H9 (cell line): Measurements from ENCODE around the gene FSD1. TPM values are rescaled to one million over a fixed set of nuclear protein-coding genes. Genes with fewer than 3 reads are reported as not detected.

ENCODE experiments used
- DNase-seq: peaks from one replicate; pipeline ENCODE4 v3.0.0-alpha.2; 2017
- H2AFZ ChIP-seq: one replicate; pipeline ENCODE4 v1.6.1; 2013; ENCODE audit warnings: mild to moderate bottlenecking, low read length, control low read depth, moderate library complexity
- H2AK5ac ChIP-seq: 2 replicates; pipeline ENCODE4 v1.6.1; 2013; ENCODE audit warnings: low read length, control low read depth, mixed read lengths; ENCODE audit not compliant: insufficient read length
- H2BK120ac ChIP-seq: one replicate; pipeline ENCODE4 v1.6.1; 2013; ENCODE audit warnings: low read depth, mild to moderate bottlenecking, low read length, control low read depth, inconsistent platforms; ENCODE audit not compliant: poor library complexity, severe bottlenecking
- H2BK12ac ChIP-seq: 2 replicates; pipeline ENCODE4 v1.6.1; 2013; ENCODE audit warnings: low read length, control low read depth, mixed read lengths, low read depth; ENCODE audit not compliant: insufficient read length
- H2BK15ac ChIP-seq: 2 replicates; pipeline ENCODE4 v1.6.1; 2013; ENCODE audit warnings: low read depth, low read length, control low read depth
- H2BK20ac ChIP-seq: one replicate; pipeline ENCODE4 v1.6.1; 2013; ENCODE audit warnings: low read depth, mild to moderate bottlenecking, low read length, control low read depth, inconsistent platforms; ENCODE audit not compliant: poor library complexity, severe bottlenecking
- H2BK5ac ChIP-seq: 2 replicates; pipeline ENCODE4 v1.6.1; 2013; ENCODE audit warnings: low read length, control low read depth, mixed read lengths; ENCODE audit not compliant: insufficient read length
- H3K14ac ChIP-seq: 2 replicates; pipeline ENCODE4 v1.6.1; 2013; ENCODE audit warnings: low read length, control low read depth; ENCODE audit not compliant: insufficient read depth
- H3K18ac ChIP-seq: 2 replicates; pipeline ENCODE4 v1.6.1; 2013; ENCODE audit warnings: low read depth, mild to moderate bottlenecking, mixed read lengths, low read length, control low read depth; ENCODE audit not compliant: insufficient read length
- H3K23ac ChIP-seq: 2 replicates; pipeline ENCODE4 v1.6.1; 2013; ENCODE audit warnings: low read length, control low read depth, mixed read lengths, low read depth; ENCODE audit not compliant: insufficient read length
- H3K23me2 ChIP-seq: 2 replicates; pipeline ENCODE4 v1.6.1; 2013; ENCODE audit warnings: low read depth, mild to moderate bottlenecking, mixed read lengths, low read length, control low read depth; ENCODE audit not compliant: insufficient read length, poor library complexity, severe bottlenecking
- H3K27ac ChIP-seq: 2 replicates; pipeline ENCODE4 v1.5.1; 2013; ENCODE audit warnings: low read length, control low read depth, mixed read lengths, low read depth; ENCODE audit not compliant: insufficient read length
- H3K27me3 ChIP-seq: 2 replicates; pipeline ENCODE4 v1.6.1; 2013; ENCODE audit warnings: low read length, control low read depth, inconsistent platforms; ENCODE audit not compliant: insufficient read depth
- H3K4ac ChIP-seq: 2 replicates; pipeline ENCODE4 v1.6.1; 2013; ENCODE audit warnings: low read depth, mild to moderate bottlenecking, control low read depth, inconsistent platforms, low read length, moderate library complexity
- H3K4me1 ChIP-seq: 2 replicates; pipeline ENCODE4 v1.6.1; 2013; ENCODE audit warnings: low read length, control low read depth, inconsistent platforms; ENCODE audit not compliant: insufficient read depth
- H3K4me2 ChIP-seq: 2 replicates; pipeline ENCODE4 v1.6.1; 2013; ENCODE audit warnings: low read length, control low read depth, mixed read lengths; ENCODE audit not compliant: insufficient read length, insufficient read depth
- H3K56ac ChIP-seq: 2 replicates; pipeline ENCODE4 v1.6.1; 2013; ENCODE audit warnings: low read depth, mild to moderate bottlenecking, mixed read lengths, low read length, control low read depth; ENCODE audit not compliant: insufficient read length
- H3K79me1 ChIP-seq: 2 replicates; pipeline ENCODE4 v1.6.1; 2013; ENCODE audit warnings: low read depth, mild to moderate bottlenecking, moderate library complexity, low read length, control low read depth, inconsistent platforms; ENCODE audit not compliant: insufficient read depth, poor library complexity, severe bottlenecking
- H3K79me2 ChIP-seq: 2 replicates; pipeline ENCODE4 v1.6.1; 2013; ENCODE audit warnings: low read length, control low read depth, inconsistent platforms; ENCODE audit not compliant: insufficient read depth
- H3K9ac ChIP-seq: 2 replicates; pipeline ENCODE4 v1.6.1; 2013; ENCODE audit warnings: low read length, control low read depth, mixed read lengths; ENCODE audit not compliant: insufficient read length; ENCODE audit errors: extremely low read depth
- H3K9me3 ChIP-seq: one replicate; pipeline ENCODE4 v1.6.1; 2013; ENCODE audit warnings: low read depth, low read length, inconsistent platforms; ENCODE audit not compliant: control insufficient read depth
- H3T11ph ChIP-seq: one replicate; pipeline ENCODE4 v1.6.1; 2013; ENCODE audit warnings: mild to moderate bottlenecking, low read length, control low read depth, inconsistent platforms
- H4K20me1 ChIP-seq: one replicate; pipeline ENCODE4 v1.6.1; 2013; ENCODE audit not compliant: control insufficient read depth, insufficient read length, insufficient read depth
- H4K5ac ChIP-seq: 2 replicates; pipeline ENCODE4 v1.6.1; 2013; ENCODE audit warnings: low read depth, mild to moderate bottlenecking, mixed read lengths, low read length, control low read depth; ENCODE audit not compliant: insufficient read length
- H4K8ac ChIP-seq: replicated peaks from 2 replicates; pipeline ENCODE4 v1.6.1; 2013; ENCODE audit warnings: low read length, control low read depth, mixed read lengths, low read depth; ENCODE audit not compliant: insufficient read length
- H4K91ac ChIP-seq: 2 replicates; pipeline ENCODE4 v1.6.1; 2013; ENCODE audit warnings: low read depth, mild to moderate bottlenecking, moderate library complexity, mixed read lengths, low read length, control low read depth; ENCODE audit not compliant: insufficient read length
- H3K27ac Mint-ChIP-seq, 3 experiments: 2 replicates in 2 of 3; 3 replicates in 1 of 3; pipeline ENCODE4 v1.8.0; 2020 to 2021; ENCODE audit warnings: mixed read lengths in 3 of 3, mild to moderate bottlenecking in 1 of 3, moderate library complexity in 1 of 3
- H3K27me3 Mint-ChIP-seq: 2 replicates; pipeline ENCODE4 v1.8.0; 2021; ENCODE audit warnings: low read depth, mild to moderate bottlenecking, moderate library complexity, mixed read lengths
- H3K36me3 Mint-ChIP-seq, 3 experiments: 2 replicates in 2 of 3; 3 replicates in 1 of 3; pipeline ENCODE4 v1.8.0; 2020 to 2021; ENCODE audit warnings: low read depth in 3 of 3, mixed read lengths in 3 of 3; ENCODE audit not compliant: insufficient read depth in 1 of 3
- H3K4me1 Mint-ChIP-seq, 2 experiments: 2 replicates each; pipeline ENCODE4 v1.8.0; 2020; ENCODE audit warnings: mixed read lengths in 2 of 2
- H3K4me3 Mint-ChIP-seq, 2 experiments: 2 replicates in 1 of 2; 3 replicates in 1 of 2; pipeline ENCODE4 v1.8.0; 2020 to 2021; ENCODE audit warnings: mild to moderate bottlenecking in 2 of 2, mixed read lengths in 2 of 2, moderate library complexity in 1 of 2
- H3K9me3 Mint-ChIP-seq, 2 experiments: 2 replicates in 1 of 2; 3 replicates in 1 of 2; pipeline ENCODE4 v1.8.0; 2020; ENCODE audit warnings: mild to moderate bottlenecking in 2 of 2, mixed read lengths in 2 of 2, moderate library complexity in 1 of 2
- CTCF ChIP-seq: fragments of 200-600 bp; sonication (generic); conservative IDR thresholded peaks from 3 replicates; pipeline ENCODE4 v1.8.0; 2021; ENCODE audit warnings: antibody characterized with exemption, mild to moderate bottlenecking
- WGBS: extraction: QIAGEN DNeasy Blood & Tissue Kit; methylation state at CpG from one replicate; pipeline ENCODE4 v1.1.7; 2013; ENCODE audit warnings: missing lambda C conversion rate, low lambda C conversion rate, mixed read lengths; ENCODE audit not compliant: insufficient read length; ENCODE audit errors: extremely low coverage; 5-methylcytosine and 5-hydroxymethylcytosine counted together
- total RNA-seq: library from RNA; stranded (reverse); gene quantifications from 2 replicates; pipeline ENCODE4 v1.2.1, GENCODE V29; 2021

The FSD1 gene
- total RNA-seq, 1 experiment from 2014 or later: 53.6 TPM

- Histone ChIP-seq H3K79me2 (no peaks in the 10 kb centered on the region), H4K8ac (no peak overlapping the region), H3T11ph (no peak overlapping the region), H2BK15ac (no peak overlapping the region), H3K4ac (no peak overlapping the region; the same call in 1 of the 2 replicates), H2BK20ac (no peak overlapping the region), H3K9me3 (no peaks in the 10 kb centered on the region), H3K56ac (no peak overlapping the region), H2BK12ac (no peak overlapping the region), H3K14ac (peak overlapping the region; percentile 87; the same call in 1 of the 2 replicates), H3K23me2 (peaks cover 18% of the 10 kb centered on the region), H2BK5ac (no peak overlapping the region), H3K27ac (no peak overlapping the region), H2BK120ac (no peak overlapping the region), H3K18ac (peak overlapping the region; percentile 86), H3K27me3 (no peaks in the 10 kb centered on the region), H4K91ac (no peak overlapping the region), H2AFZ (no peak overlapping the region), H3K4me1 (no peaks in the 10 kb centered on the region), H3K23ac (no peak overlapping the region), H3K9ac (peak overlapping the region; percentile 88), H4K5ac (no peak overlapping the region), H3K79me1 (no peaks in the 10 kb centered on the region), H3K4me2 (peak overlapping the region; percentile 37), H2AK5ac (no peak overlapping the region), H4K20me1 (no peaks in the 10 kb centered on the region)
- no CpG with 5 or more reads among the region's 10 CpGs for WGBS
- peaks cover 11 to 18% (median 17%) of the 10 kb centered on the region in 3 experiments for H3K36me3 Mint-ChIP-seq
- peak overlapping the region; percentile 85 to 92 for H3K4me3 Mint-ChIP-seq
- peak overlapping the region; percentile 83 to 98 (median 96); a peak in 6 of 7 replicates for H3K27ac Mint-ChIP-seq
- DNase-seq: no peak
- H3K4me1 Mint-ChIP-seq: peaks cover 15 to 21% of the 10 kb centered on the region in 2 experiments
- H3K9me3 Mint-ChIP-seq: no peaks in the 10 kb centered on the region; a peak in 1 of 5 replicates
- H3K27me3 Mint-ChIP-seq: peaks cover 9% of the 10 kb centered on the region
- TF ChIP-seq CTCF: no peak
Observed at GRCh38 chr19:4342314-4342614, 37.9 kb downstream of the FSD1 start.
